ENCODE results near the gene ARAP2. TPM values are rescaled to one million over a fixed set of nuclear protein-coding genes. Genes with fewer than 3 reads are reported as not detected.

The ARAP2 gene
- 0.23 and 1.3 TPM in 2 replicates for total RNA-seq (ENCODE audit: low replicate concordance)

GRCh38 chr4:36244257-36245082 is at the start of gene ARAP2:
ARAP2 (minus strand) TSS chr4:36244514; CDS start chr4:36229486, 15,028 bp downstream.

GRCh38 chr4:36281384-36282106 is 37.2 kb upstream of the ARAP2 start, which contains the start of gene DTHD1:
DTHD1 (plus strand) TSS chr4:36281616; CDS start chr4:36281759, 143 bp downstream.

Other genes with a start within 250 kb of the ARAP2 start
- gene DTHD1, start 37.1 kb upstream of the ARAP2 start, total RNA-seq (ENCODE audit: low replicate concordance) = not detected in 2 replicates